Right lobe of liver (tissue), 4 donors: ENCODE data around the gene TNFAIP8L3.

Experiments used
- CTCF ChIP-seq, 4 donors: fragments of 200-600 bp in 3 of 4; fragments of 450-650 bp in 1 of 4; IDR thresholded peaks; one replicate each; pipeline versions ENCODE4 v1.5.1 to v1.8.0; 2016 to 2022; ENCODE audit warnings: antibody characterized with exemption in 4 of 4, mild to moderate bottlenecking in 2 of 4
- POLR2A ChIP-seq: fragments of 450-650 bp; IDR thresholded peaks from one replicate; pipeline ENCODE4 v1.6.1; 2017; ENCODE audit warnings: antibody characterized with exemption, mild to moderate bottlenecking
- donor health status: DM: no; HTN: no; CAD: no.
- donor health status: DM: no; HTN: no; CAD: no.
- donor health status: DM: no; HTN: yes; CAD: no.

DNA sequence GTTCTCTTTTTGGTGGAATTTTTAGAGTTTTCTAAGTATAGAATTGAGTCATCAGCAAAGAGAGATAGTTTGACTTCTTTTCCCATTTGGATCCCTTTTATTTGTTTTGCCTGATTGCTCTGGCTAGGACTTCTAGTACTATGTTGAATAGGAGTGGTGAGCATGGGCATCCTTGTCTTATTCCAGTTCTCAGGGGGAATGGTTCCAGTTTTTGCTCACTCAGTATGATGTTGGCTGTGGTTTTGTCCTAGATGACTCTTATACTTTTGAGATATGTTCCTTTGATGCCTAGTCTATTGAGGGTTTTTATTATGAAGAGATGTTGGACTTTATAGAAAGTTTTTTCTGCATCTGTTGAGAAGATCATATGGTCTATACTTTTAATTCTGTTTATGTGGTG, 72.5 kb downstream of the TNFAIP8L3 start:
- TF ChIP-seq CTCF (IDR thresholded peaks at IDR 0.05), result no peak
- no peak for TF ChIP-seq POLR2A
